HG02678 (cell line): Measurements from ENCODE around the gene GDF7.

Source experiments
- ATAC-seq: cut with Tn5 transposase; IDR thresholded peaks from one replicate; pipeline ENCODE4 v1.9.1; 2021; ENCODE audit warnings: mild to moderate bottlenecking, moderate library complexity; ENCODE audit not compliant: unreplicated experiment

GDF7 gene

GRCh38 chr2:20643060-20643459, 23.9 kb upstream of the GDF7 start:
- no peak for ATAC-seq

GRCh38 chr2:20643826-20644225, 23.1 kb upstream of the GDF7 start:
- no peak for ATAC-seq

- no peak for ATAC-seq
These were observed 21.6 kb upstream of the GDF7 start for GRCh38 chr2:20645301-20645701.

- no peak for ATAC-seq
These were observed 21.2 kb upstream of the GDF7 start for GRCh38 chr2:20645761-20646160.

GRCh38 chr2:20646446-20646845, 20.5 kb upstream of the GDF7 start:
- ATAC-seq: no peak

GRCh38 chr2:20647211-20647610, 19.7 kb upstream of the GDF7 start:
- ATAC-seq: no peak

- no peak for ATAC-seq
These were observed 19.2 kb upstream of the GDF7 start for GRCh38 chr2:20647738-20648137.

- no peak for ATAC-seq
These were observed 18.7 kb upstream of the GDF7 start for GRCh38 chr2:20648206-20648605.

GRCh38 chr2:20648831-20649230, 18.1 kb upstream of the GDF7 start:
- no peak for ATAC-seq

GRCh38 chr2:20649576-20649975, 17.4 kb upstream of the GDF7 start:
- no peak for ATAC-seq

GRCh38 chr2:20649976-20650375, 17.0 kb upstream of the GDF7 start:
- ATAC-seq: no peak

GRCh38 chr2:20650393-20650876, 16.5 kb upstream of the GDF7 start:
- ATAC-seq: peak; percentile 5

GRCh38 chr2:20650877-20651730, 15.8 kb upstream of the GDF7 start, which contains the start of gene HS1BP3:
Gene HS1BP3, minus strand, starts transcription at chr2:20651098. Its CDS starts 35 bp downstream, at chr2:20651063.
- peak; percentile 96 for ATAC-seq

- ATAC-seq: no peak
These were observed 15.2 kb upstream of the GDF7 start for GRCh38 chr2:20651731-20652099.

GRCh38 chr2:20652141-20652540, 14.8 kb upstream of the GDF7 start:
- no peak for ATAC-seq

GRCh38 chr2:20652673-20653575, 14.0 kb upstream of the GDF7 start:
- no peak for ATAC-seq

- no peak for ATAC-seq
These were observed 13.0 kb upstream of the GDF7 start for GRCh38 chr2:20653695-20654534.

GRCh38 chr2:20654535-20654813, 12.5 kb upstream of the GDF7 start:
- no peak for ATAC-seq

- ATAC-seq: no peak
These were observed 10.4 kb upstream of the GDF7 start for GRCh38 chr2:20656561-20656960.

- no peak for ATAC-seq
These were observed 9.3 kb upstream of the GDF7 start for GRCh38 chr2:20657522-20658235.
